ENCODE results near the gene MED12L.

The MED12L gene

DNA sequence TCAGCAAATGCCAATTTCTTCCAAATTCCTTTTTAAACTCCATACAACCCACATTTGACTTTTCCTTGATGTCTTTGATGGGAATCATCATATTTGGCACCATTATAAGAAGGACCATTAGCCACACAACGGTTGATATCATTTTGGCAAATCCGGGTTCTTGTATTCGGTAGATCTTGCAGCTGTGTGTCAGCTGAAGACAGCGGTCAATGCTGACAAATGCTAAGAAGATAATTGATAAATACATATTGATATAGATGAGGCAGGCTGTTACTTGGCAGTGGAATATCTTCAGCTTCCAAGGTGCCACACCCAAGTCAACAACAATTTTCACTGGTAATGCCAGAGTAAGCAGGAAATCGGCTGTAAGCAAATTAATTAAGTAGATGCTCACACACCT lies 113.4 kb downstream of the MED12L start:
- H3K4me3 Mint-ChIP-seq: peak overlapping the region; percentile 91
- H3K9me3 Mint-ChIP-seq: peaks cover 4% of the 10 kb centered on the region
- peak overlapping the region; percentile 95 for H3K27ac Mint-ChIP-seq
- H3K27me3 Mint-ChIP-seq: peaks cover 4% of the 10 kb centered on the region
- peaks cover 61% of the 10 kb centered on the region for H3K36me3 Mint-ChIP-seq (ENCODE audit: low read depth)
- peaks cover 63% of the 10 kb centered on the region for H3K4me1 Mint-ChIP-seq (ENCODE audit: low read depth)

DNA sequence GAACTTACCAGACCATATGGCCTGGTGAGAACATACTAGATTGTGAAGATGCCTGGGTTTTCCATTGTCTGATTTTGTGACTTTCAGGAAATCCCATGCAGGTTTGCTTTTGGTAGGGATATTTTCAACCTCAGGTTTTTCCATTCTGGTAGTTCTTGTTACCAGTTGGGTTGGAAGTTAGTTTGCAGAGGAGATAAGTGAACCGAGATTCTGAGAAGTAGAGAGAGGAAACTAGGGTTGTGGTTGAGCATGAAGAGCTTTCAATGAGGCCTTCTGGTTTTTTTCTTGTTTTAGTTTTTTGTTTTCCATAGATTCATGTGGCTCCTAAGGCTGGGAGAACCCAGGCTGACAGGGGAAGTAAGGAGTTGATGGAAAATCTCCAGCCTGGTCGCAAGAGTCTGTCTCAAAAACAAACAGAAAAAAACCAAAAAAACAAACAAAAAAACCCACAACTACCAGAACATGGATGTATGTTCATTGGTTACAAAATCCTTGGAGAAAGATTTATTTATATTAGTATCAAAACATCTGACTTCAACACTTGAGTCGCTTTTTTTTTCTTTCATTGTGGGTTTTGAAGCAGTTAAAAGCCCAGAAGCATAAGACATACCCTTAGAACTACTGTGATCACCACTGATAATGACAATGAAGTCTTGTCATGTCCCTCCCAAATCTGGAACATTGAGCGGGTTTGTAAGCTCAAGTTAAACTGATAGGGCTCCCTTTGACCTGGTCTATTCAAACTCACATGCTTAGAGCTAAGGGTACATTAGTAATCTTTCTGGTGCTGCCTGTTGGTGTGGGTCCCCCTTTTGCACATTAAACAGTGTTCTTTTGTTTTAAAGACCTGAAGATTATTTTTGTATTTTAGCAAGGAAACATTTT lies 114.3 kb downstream of the MED12L start:
- peaks cover 4% of the 10 kb centered on the region for H3K27me3 Mint-ChIP-seq
- peaks cover 61% of the 10 kb centered on the region for H3K36me3 Mint-ChIP-seq (ENCODE audit: low read depth)
- peak overlapping the region; percentile 91 for H3K4me3 Mint-ChIP-seq
- no peaks in the 10 kb centered on the region for H3K9me3 Mint-ChIP-seq
- peak overlapping the region; percentile 95 for H3K27ac Mint-ChIP-seq
- H3K4me1 Mint-ChIP-seq (ENCODE audit: low read depth): peaks cover 66% of the 10 kb centered on the region

DNA sequence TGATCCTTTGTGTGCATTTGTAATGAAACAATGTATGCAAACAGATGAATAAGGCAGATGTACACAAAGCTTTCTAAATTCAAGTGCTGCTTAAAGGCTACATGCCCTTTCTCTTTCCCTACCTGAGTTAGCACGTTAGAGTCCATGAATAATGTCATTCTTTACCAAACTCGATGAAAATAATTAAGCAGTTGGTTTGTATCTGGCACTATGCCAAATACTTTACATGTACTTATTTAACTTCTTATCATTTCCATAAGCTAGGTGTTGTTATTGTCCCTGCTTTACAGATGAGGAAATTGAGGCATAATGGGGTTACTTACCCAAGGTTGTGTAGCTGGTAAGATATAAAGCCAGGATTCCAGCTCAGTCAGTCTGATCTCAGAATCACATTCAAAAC lies 115.1 kb downstream of the MED12L start:
- Mint-ChIP-seq H3K36me3 (ENCODE audit: low read depth) (peaks cover 61% of the 10 kb centered on the region), H3K27ac (peak overlapping the region; percentile 95), H3K27me3 (peaks cover 4% of the 10 kb centered on the region), H3K4me1 (ENCODE audit: low read depth) (peaks cover 74% of the 10 kb centered on the region), H3K4me3 (peak overlapping the region; percentile 91), H3K9me3 (no peaks in the 10 kb centered on the region)

DNA sequence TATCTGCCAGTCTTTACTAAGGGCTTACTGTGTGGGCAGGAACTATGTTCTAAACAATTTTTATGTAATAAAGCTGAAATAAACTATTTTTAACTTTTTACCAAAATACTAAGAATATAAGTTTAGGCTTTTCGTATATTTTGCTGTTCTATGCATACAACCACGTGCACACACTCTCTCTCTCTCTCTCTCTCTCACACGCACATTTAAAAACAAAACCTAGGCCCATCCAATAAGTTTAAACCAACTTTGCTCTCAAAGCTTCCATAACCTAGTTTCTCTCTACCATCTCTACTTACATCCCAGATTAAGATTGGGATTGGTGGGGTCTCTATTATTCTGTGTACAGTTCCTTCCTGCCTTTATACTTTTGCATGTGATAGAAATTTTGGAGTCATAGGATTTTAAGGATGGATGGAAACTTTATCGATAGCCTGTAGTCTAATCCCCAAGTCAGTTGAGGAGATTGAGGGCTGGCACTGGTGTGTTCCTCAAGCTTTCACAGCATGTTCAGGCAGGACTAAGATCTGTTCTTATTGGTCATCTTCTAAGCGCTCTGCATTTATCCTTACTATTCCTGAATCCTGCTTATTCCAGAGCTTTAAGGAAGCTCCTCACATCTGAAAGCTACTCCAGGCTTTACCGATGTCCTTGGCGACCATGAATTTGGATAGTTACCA lies 115.7 kb downstream of the MED12L start:
- Mint-ChIP-seq H3K4me1 (ENCODE audit: low read depth) (peaks cover 76% of the 10 kb centered on the region), H3K4me3 (peak overlapping the region; percentile 91), H3K27ac (peak overlapping the region; percentile 95), H3K9me3 (no peaks in the 10 kb centered on the region), H3K27me3 (peaks cover 4% of the 10 kb centered on the region), H3K36me3 (ENCODE audit: low read depth) (peaks cover 57% of the 10 kb centered on the region)

GRCh38 chr3:151203051-151203420 lies 117.6 kb downstream of the MED12L start, which contains the start of gene GPR171:
Gene GPR171, minus strand, starts transcription at chr3:151203216. Its CDS starts 3,830 bp downstream, at chr3:151199386.
- Mint-ChIP-seq H3K27me3 (peaks cover 4% of the 10 kb centered on the region), H3K4me1 (ENCODE audit: low read depth) (peaks cover 83% of the 10 kb centered on the region), H3K4me3 (peak within 1 kb of the TSS; percentile 91), H3K27ac (peak within 1 kb of the TSS; percentile 98), H3K9me3 (no peaks in the 10 kb centered on the region), H3K36me3 (ENCODE audit: low read depth) (peaks cover 48% of the 10 kb centered on the region)

DNA sequence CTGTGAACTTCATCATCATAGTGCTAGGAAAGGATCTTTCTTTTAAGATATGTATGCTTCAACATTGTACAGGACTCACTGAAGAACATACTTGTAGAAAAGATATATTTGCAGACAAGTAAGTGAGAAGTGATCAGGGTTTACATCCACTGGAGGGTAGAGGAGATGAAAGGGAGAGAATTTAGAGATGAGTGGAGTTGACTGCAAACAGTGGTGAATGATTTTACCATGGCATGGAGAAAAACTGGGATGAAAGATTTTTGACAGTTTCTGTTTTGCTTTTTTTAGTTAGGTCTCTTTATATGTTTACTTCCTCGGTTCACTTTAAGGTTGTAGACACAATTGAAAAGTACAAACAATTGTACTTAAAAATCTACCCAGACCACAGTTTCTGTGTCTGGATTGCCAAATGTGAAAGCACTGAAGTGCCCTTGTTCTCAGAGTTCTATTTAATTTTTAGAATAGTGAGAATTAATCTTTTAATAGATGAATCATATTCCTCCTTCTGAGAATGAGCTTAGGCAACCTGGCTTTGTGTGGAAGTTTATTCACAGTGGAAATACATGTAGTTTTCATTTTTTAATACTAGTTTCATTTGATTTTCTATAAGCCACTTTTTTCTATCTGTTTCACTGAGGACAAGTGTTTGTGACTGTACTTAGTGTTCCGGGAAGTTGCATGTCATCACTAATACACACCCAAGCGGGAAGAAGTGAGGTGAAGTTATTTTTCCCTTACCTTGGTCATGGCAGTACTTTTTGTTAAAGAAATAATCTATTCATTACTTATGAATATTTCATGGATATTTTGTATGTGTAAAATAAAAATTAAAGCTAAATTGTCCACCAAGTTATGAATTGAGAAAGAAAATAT lies 119.3 kb downstream of the MED12L start:
- H3K27me3 Mint-ChIP-seq: peaks cover 4% of the 10 kb centered on the region
- peak overlapping the region; percentile 76 for H3K4me3 Mint-ChIP-seq
- no peaks in the 10 kb centered on the region for H3K9me3 Mint-ChIP-seq
- peak overlapping the region; percentile 98 for H3K27ac Mint-ChIP-seq
- peaks cover 84% of the 10 kb centered on the region for H3K4me1 Mint-ChIP-seq (ENCODE audit: low read depth)
- H3K36me3 Mint-ChIP-seq (ENCODE audit: low read depth): peaks cover 31% of the 10 kb centered on the region

DNA sequence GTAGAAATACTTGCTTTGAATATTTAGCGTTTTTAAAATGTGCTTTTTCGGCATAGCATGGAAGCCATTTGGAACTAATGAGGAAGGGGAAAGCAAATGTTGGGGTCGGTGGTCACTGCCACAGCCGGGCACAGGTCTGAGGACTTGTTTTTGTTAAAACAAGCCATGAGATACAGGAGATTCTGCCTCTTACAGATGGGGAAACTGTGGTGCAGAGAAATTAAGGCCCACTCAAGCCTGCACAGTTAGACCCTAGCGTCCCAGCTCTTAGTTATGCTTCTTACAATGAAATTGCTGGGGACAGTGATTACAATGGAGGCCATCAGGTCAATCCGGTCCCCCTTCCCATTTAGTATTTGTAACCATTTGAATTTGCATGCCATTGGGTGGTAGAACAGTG lies 120.0 kb downstream of the MED12L start:
- Mint-ChIP-seq H3K4me1 (ENCODE audit: low read depth) (peaks cover 84% of the 10 kb centered on the region), H3K36me3 (ENCODE audit: low read depth) (peaks cover 24% of the 10 kb centered on the region), H3K9me3 (no peaks in the 10 kb centered on the region), H3K4me3 (peak overlapping the region; percentile 76), H3K27ac (peak overlapping the region; percentile 98), H3K27me3 (peaks cover 4% of the 10 kb centered on the region)

- Mint-ChIP-seq H3K9me3 (no peaks in the 10 kb centered on the region), H3K27me3 (peaks cover 4% of the 10 kb centered on the region), H3K36me3 (ENCODE audit: low read depth) (peaks cover 17% of the 10 kb centered on the region), H3K4me1 (ENCODE audit: low read depth) (peaks cover 86% of the 10 kb centered on the region), H3K27ac (peak overlapping the region; percentile 98), H3K4me3 (peak overlapping the region; percentile 76)
Measured at GRCh38 chr3:151206201-151206600, 120.7 kb downstream of the MED12L start.

GRCh38 chr3:151209654-151210053 lies 124.2 kb downstream of the MED12L start:
- H3K27ac Mint-ChIP-seq: peak overlapping the region; percentile 88
- H3K36me3 Mint-ChIP-seq (ENCODE audit: low read depth): no peaks in the 10 kb centered on the region
- H3K9me3 Mint-ChIP-seq: no peaks in the 10 kb centered on the region
- peak overlapping the region; percentile 37 for H3K4me3 Mint-ChIP-seq
- H3K27me3 Mint-ChIP-seq: no peaks in the 10 kb centered on the region
- peaks cover 71% of the 10 kb centered on the region for H3K4me1 Mint-ChIP-seq (ENCODE audit: low read depth)

DNA sequence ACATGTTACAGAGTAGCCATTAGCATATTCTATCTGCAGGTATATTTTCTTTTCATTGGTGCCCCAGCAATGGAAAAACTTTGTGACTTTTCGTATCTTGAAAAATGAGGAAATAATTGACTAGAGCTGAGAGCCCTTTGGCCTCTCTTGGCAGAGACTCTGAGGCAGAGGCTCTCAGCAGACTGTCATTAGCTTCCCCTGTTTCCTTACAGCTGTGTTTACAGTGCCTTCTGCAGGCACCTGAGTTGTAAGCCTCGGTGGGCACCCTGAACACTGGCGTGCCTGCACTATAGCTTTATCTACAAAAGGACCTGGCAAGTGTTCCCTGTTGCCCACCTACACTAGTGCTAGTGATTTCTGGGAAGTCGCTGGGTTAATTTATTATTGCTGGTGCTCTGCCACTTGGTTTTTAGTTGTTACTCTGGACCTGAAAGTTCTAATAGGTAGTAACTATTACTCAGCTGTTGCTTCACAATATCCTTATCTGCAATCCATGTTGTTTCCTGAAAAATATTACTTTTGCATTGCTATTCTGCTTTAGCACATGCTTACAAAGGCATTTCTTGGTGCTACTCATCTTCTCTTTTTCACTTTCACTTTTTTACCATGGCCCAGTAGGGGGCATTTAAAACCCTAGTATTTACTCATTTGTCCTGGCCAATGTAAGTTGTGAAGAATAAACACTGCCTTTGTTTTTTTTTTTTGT lies 125.4 kb downstream of the MED12L start:
- Mint-ChIP-seq H3K4me1 (ENCODE audit: low read depth) (peaks cover 62% of the 10 kb centered on the region), H3K4me3 (peak overlapping the region; percentile 70), H3K9me3 (no peaks in the 10 kb centered on the region), H3K27ac (peak overlapping the region; percentile 88), H3K27me3 (no peaks in the 10 kb centered on the region), H3K36me3 (ENCODE audit: low read depth) (no peaks in the 10 kb centered on the region)

DNA sequence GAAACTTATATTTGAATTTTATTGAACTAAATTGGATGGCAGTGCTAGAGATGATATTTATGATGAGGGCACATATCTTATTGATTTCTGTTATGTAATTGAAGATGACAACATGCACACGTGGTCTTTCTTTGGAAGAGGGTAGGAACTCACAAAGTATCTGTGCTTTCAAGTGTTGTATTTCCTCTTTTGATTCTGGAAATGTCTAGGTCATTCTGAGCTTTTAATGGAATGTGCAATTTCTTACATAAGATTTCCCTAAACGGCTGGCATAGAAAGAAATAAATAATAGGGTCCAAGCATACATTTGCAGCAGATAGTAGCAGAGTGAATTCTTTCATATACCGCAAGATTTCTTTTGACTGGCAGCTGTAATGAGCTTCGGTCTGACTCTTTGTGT lies 127.7 kb downstream of the MED12L start:
- no peak overlapping the region for H3K4me3 Mint-ChIP-seq
- no peaks in the 10 kb centered on the region for H3K9me3 Mint-ChIP-seq
- H3K27ac Mint-ChIP-seq: no peak overlapping the region
- no peaks in the 10 kb centered on the region for H3K36me3 Mint-ChIP-seq (ENCODE audit: low read depth)
- H3K4me1 Mint-ChIP-seq (ENCODE audit: low read depth): peaks cover 59% of the 10 kb centered on the region
- no peaks in the 10 kb centered on the region for H3K27me3 Mint-ChIP-seq

- H3K9me3 Mint-ChIP-seq: no peaks in the 10 kb centered on the region
- no peak overlapping the region for H3K27ac Mint-ChIP-seq
- no peaks in the 10 kb centered on the region for H3K27me3 Mint-ChIP-seq
- H3K4me3 Mint-ChIP-seq: no peak overlapping the region
- H3K36me3 Mint-ChIP-seq (ENCODE audit: low read depth): no peaks in the 10 kb centered on the region
- H3K4me1 Mint-ChIP-seq (ENCODE audit: low read depth): peaks cover 55% of the 10 kb centered on the region
Measured at GRCh38 chr3:151213881-151214280, 128.4 kb downstream of the MED12L start.

DNA sequence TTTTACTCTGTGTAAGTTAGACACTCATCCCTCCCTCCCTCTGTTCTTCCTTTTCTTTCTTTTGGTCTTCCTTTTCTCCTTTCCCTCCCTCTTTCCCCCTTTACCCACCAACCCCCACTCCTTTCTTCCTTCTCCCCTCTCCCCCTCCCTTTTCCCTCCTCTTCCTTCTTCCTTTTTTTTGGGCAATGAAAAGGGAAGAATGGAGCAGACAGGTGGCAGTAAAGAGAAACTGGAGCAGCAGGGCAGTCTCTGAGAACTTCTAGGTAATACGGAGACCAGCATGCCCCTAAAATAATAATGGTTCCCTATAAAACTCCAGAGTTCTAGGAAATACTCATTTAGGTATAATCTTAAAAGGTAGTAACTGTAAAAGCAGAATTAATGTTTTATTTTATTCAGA lies 129.0 kb downstream of the MED12L start:
- Mint-ChIP-seq H3K27me3 (no peaks in the 10 kb centered on the region), H3K27ac (no peak overlapping the region), H3K36me3 (ENCODE audit: low read depth) (no peaks in the 10 kb centered on the region), H3K4me3 (no peak overlapping the region), H3K4me1 (ENCODE audit: low read depth) (peaks cover 55% of the 10 kb centered on the region), H3K9me3 (no peaks in the 10 kb centered on the region)

Data from stimulated activated naive CD8-positive, alpha-beta T cell treated with anti-CD3 and anti-CD28 coated beads, Interleukin-15, Interleukin-2, amounts not matched to agents 100 ng/mL and 50 ng/mL, for 24 hours (primary cell).